ENCODE results near the gene IGFBPL1.

IGFBPL1 gene

DNA sequence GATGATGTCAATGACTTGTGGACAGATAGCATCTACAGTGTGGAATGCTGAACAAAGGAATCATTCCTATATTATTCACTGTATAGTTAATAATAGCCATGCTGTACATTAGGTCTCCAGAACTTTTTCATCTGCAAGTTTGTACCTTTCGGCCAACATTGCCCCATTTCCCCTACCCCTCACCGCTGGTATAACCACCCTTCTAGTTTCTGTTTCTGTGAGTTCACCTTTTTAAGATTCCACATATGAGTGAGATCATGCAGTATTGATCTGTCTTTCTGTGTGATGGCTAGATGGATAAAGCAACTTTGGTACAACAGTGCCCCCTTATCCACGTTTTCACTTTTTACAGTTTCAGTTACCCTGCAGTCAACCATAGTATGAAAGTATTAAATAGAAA, 50.6 kb downstream of the IGFBPL1 start:
- Histone ChIP-seq H3K4me1 (ENCODE audit: control insufficient read depth, low read length) (no peaks in the 10 kb centered on the region), H3K9me2 (replicated peaks; ENCODE audit: control insufficient read depth, low read length) (no peaks in the 10 kb centered on the region), H4K20me1 (ENCODE audit: control insufficient read depth, insufficient read depth, low read depth, low read length) (no peaks in the 10 kb centered on the region), H3K9me3 (ENCODE audit: control insufficient read depth, insufficient read depth, low read length) (no peaks in the 10 kb centered on the region), H3K27ac (ENCODE audit: low read depth, low read length) (no peak overlapping the region), H3K79me2 (ENCODE audit: control insufficient read depth, low read length) (no peaks in the 10 kb centered on the region), H3K4me3 (ENCODE audit: low read length) (no peak overlapping the region), H3K4me2 (ENCODE audit: low read length) (no peak overlapping the region), H3K27me3 (ENCODE audit: control insufficient read depth, low read length) (peaks cover 2% of the 10 kb centered on the region; the same call in 1 of the 2 replicates), H3K36me3 (ENCODE audit: control insufficient read depth, low read length) (no peaks in the 10 kb centered on the region), H3F3A (ENCODE audit: control insufficient read depth, insufficient read depth) (no peaks in the 10 kb centered on the region)
- TF ChIP-seq, protein P1, sequence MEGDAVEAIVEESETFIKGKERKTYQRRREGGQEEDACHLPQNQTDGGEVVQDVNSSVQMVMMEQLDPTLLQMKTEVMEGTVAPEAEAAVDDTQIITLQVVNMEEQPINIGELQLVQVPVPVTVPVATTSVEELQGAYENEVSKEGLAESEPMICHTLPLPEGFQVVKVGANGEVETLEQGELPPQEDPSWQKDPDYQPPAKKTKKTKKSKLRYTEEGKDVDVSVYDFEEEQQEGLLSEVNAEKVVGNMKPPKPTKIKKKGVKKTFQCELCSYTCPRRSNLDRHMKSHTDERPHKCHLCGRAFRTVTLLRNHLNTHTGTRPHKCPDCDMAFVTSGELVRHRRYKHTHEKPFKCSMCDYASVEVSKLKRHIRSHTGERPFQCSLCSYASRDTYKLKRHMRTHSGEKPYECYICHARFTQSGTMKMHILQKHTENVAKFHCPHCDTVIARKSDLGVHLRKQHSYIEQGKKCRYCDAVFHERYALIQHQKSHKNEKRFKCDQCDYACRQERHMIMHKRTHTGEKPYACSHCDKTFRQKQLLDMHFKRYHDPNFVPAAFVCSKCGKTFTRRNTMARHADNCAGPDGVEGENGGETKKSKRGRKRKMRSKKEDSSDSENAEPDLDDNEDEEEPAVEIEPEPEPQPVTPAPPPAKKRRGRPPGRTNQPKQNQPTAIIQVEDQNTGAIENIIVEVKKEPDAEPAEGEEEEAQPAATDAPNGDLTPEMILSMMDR (IDR thresholded peaks at IDR 0.05; ENCODE audit: low read depth, low read length, poor library complexity, severe bottlenecking), result no peak
- TF ChIP-seq EZH2phosphoT487 (IDR thresholded peaks at IDR 0.05; ENCODE audit: borderline replicate concordance, low read length), result no peak

DNA sequence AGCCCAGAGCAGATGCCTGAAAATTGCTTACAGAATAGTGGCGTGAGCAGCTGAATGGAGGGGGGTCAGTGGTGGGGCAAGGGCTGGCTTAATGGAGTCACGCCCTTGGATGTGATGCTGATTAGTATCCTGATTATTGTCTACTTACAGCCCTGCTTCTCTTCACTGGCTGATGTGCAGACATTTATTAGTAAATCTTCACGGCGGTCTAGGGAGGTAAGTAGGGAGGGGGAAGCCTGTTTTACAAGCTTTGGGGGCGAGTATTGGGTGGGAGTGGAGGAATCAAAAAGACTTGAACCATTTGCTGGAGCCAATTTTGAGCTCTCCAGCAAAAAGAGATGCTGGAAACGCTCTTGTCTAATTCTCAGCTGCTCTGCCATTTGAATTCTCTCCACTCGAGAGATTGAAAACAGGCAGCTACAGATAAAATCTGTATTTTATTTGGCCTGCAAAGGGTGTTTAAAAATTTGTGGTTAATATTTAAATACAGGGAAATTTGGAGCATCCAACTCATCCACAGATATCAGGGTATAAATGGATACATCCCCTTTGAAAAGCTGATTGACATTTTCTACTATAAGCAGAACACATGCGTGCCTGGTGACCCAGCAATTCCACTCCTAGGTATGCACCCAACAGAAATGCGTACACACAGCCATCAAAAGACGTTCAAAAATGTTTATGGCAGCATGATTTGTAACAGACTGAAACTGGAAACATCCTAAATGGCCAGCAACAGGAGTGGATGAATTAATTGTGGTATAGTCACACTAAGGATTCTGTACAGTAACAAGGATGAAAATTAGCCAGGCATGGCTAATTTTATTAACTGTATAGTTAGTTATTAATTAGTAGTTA, 51.3 kb downstream of the IGFBPL1 start:
- Histone ChIP-seq H3K79me2 (ENCODE audit: control insufficient read depth, low read length) (no peaks in the 10 kb centered on the region), H3F3A (ENCODE audit: control insufficient read depth, insufficient read depth) (no peaks in the 10 kb centered on the region), H3K27ac (ENCODE audit: low read depth, low read length) (no peak overlapping the region), H4K20me1 (ENCODE audit: control insufficient read depth, insufficient read depth, low read depth, low read length) (no peaks in the 10 kb centered on the region), H3K9me2 (replicated peaks; ENCODE audit: control insufficient read depth, low read length) (no peaks in the 10 kb centered on the region), H3K4me2 (ENCODE audit: low read length) (no peak overlapping the region), H3K36me3 (ENCODE audit: control insufficient read depth, low read length) (no peaks in the 10 kb centered on the region), H3K9me3 (ENCODE audit: control insufficient read depth, insufficient read depth, low read length) (no peaks in the 10 kb centered on the region), H3K27me3 (ENCODE audit: control insufficient read depth, low read length) (peaks cover 2% of the 10 kb centered on the region; the same call in 1 of the 2 replicates), H3K4me3 (ENCODE audit: low read length) (no peak overlapping the region), H3K4me1 (ENCODE audit: control insufficient read depth, low read length) (no peaks in the 10 kb centered on the region)
- TF ChIP-seq, protein P1 (IDR thresholded peaks at IDR 0.05; ENCODE audit: low read depth, low read length, poor library complexity, severe bottlenecking), result no peak
- no peak for TF ChIP-seq EZH2phosphoT487 (IDR thresholded peaks at IDR 0.05; ENCODE audit: borderline replicate concordance, low read length)

DNA sequence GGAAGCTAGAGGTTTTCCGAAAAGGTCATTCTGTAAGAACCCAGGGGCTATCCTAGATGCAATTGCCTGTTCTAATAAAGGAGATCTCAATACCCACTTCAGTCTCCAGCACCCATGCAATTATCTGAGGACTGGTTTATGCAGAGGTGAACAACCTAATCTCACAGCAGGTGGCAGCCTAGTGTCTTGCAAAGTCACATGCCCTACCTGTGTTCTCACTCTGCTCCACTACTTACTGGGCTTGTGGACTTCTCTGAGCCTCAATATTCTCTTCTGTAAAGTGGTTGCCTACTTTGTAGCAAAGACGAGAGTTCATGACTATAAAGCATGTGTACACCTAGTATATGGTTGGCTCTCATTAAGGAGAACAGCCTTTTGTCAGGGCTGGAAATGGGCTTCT, 52.8 kb downstream of the IGFBPL1 start:
- peaks cover 2% of the 10 kb centered on the region; the same call in 1 of the 2 replicates for H3K27me3 ChIP-seq (ENCODE audit: control insufficient read depth, low read length)
- no peaks in the 10 kb centered on the region for H3K9me2 ChIP-seq (replicated peaks; ENCODE audit: control insufficient read depth, low read length)
- no peaks in the 10 kb centered on the region for H3K4me1 ChIP-seq (ENCODE audit: control insufficient read depth, low read length)
- TF ChIP-seq, protein P1 (IDR thresholded peaks at IDR 0.05; ENCODE audit: low read depth, low read length, poor library complexity, severe bottlenecking), result peak; percentile 34
- no peak for TF ChIP-seq EZH2phosphoT487 (IDR thresholded peaks at IDR 0.05; ENCODE audit: borderline replicate concordance, low read length)
- no peaks in the 10 kb centered on the region for H4K20me1 ChIP-seq (ENCODE audit: control insufficient read depth, insufficient read depth, low read depth, low read length)
- no peaks in the 10 kb centered on the region for H3K79me2 ChIP-seq (ENCODE audit: control insufficient read depth, low read length)
- no peaks in the 10 kb centered on the region for H3F3A ChIP-seq (ENCODE audit: control insufficient read depth, insufficient read depth)
- no peak overlapping the region for H3K4me3 ChIP-seq (ENCODE audit: low read length)
- H3K36me3 ChIP-seq (ENCODE audit: control insufficient read depth, low read length), result no peaks in the 10 kb centered on the region
- no peaks in the 10 kb centered on the region for H3K9me3 ChIP-seq (ENCODE audit: control insufficient read depth, insufficient read depth, low read length)
- H3K27ac ChIP-seq (ENCODE audit: low read depth, low read length), result no peak overlapping the region
- no peak overlapping the region for H3K4me2 ChIP-seq (ENCODE audit: low read length)
